HG02763 (cell line): Measurements from ENCODE around the gene PEX11G.
"Not testable (repeated sequence)": the region's sequence is repeated elsewhere in the genome, so short reads cannot be mapped to it uniquely, and the experiment has no call there.

Experiments used
- ATAC-seq: cut with Tn5 transposase; IDR thresholded peaks from one replicate; pipeline ENCODE4 v1.9.1; 2021; ENCODE audit warnings: mild to moderate bottlenecking, moderate library complexity; ENCODE audit not compliant: unreplicated experiment

PEX11G gene

DNA sequence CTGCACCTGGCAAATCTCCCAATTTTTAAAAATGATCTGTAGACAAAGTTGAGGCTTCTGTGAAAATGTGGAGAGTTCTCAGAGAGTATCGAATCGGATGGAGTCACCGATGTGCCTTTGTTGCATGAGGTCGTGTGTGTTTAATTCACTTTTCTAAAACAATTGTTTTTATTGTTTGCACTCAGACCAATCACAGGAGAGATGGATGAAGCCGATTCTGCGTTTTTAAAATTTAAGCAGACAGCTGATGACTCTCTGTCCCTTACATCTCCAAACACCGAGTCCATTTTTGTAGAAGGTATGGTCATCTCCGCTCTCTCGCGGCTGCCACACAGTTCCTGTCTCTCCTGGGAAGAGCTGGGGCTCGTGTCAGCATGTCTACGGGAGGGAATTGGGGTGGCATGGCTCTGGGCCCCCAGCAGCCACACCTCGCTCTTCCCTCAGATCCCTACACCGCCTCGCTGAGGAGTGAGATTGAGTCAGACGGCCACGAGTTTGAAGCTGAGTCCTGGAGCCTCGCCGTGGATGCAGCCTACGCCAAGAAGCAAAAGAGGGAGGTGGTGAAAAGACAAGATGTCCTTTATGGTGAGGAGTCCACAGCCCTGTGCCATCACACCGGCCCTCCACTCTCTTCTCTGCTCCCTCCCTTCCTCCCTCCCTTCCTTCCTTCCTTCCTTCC, 47.2 kb downstream of the PEX11G start:
- no peak for ATAC-seq

DNA sequence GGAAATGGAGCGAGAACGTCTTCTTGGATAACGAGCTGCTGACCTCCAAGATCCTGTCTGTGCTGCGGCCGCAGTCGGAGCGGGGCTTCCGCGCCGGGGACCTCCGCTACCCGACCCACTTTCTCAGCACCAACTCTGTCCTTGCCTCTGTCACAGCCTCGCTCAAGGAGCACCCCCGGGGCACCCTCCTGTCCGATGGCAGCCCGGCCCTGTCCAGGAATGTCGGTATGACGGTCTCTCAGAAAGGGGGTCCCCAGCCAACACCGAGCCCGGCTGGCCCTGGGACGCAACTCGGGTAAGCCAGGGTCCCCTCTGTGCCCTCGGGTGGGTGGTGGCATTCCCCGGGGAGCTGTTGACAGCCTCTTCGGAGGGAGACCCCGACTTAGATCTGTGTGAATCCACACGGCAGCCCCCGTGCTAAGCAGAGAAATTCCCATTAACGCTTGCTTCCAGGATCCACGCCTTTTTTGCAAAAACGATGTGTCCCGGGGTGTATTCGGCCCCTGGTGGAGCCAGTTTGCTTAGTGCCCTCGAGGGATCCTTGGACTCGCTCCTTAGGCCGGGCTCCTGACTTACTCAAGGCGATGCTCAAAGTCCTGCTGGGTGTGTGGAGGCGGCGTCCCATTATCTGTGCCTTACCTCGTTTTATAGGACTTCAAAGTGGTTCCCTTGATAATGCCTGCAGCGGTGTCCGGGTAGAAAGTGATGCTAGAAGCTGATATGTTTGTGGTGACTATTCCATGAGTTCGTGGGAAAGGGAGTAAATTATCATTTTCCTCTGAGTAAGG, 48.5 kb downstream of the PEX11G start:
- no peak for ATAC-seq

DNA sequence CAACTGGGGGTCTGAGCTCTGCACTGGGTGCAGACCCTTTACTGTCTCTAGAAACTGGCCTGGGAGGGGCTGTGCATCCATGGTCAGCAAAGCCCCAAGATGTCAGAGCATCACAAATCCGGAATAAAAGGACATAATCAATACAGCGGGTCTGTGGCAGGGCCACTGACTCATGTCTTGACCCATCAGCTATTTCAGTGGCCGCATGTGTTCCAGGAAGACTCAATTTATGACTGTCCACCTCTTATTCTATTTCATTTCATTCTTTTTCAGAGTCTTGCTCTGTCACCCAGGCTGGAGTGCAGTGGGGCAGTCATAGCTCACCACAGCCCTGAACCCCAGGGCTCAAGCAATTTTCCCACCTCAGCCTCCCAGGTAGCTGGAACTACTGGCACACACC, 53.2 kb downstream of the PEX11G start:
- no peak for ATAC-seq

DNA sequence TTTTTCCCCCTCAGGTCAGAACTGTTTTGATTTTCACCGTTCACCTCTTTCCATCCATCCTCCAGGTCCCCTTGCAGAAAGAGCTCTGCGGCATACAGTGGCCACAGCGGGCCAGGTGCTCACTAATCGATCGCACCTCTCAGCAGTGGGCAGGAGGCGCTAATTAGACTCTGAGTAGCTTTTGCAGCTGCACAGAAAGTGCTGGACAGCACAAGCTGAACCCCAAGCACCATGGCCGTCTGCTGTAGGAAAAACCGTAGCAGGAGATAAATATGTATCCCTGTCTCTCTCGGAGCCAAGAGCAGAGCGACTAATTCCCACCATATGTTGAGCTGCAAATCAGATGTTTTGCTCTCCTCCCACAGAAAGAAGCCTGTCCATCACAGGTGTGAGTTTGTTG, 54.4 kb downstream of the PEX11G start:
- ATAC-seq = no peak

DNA sequence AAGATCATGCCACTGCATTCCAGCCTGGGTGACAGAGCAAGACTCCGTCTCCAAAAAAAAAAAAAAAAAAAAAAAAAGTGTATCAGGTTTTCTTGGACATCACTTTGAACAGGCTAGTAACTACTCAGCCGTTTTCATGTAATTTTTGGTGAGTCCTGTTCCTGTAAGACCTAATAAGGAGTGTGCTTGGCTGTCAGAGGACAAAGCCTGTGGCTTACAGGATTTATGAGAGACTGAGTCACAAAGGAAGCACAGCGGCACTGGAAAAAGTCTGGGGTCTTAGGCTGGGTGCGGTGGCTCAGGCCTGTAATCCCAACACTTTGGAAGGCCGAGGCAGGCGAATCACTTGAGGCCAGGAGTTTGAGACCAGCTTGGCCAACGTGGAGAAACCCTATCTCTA, 55.4 kb downstream of the PEX11G start:
- ATAC-seq = not testable (repeated sequence)

DNA sequence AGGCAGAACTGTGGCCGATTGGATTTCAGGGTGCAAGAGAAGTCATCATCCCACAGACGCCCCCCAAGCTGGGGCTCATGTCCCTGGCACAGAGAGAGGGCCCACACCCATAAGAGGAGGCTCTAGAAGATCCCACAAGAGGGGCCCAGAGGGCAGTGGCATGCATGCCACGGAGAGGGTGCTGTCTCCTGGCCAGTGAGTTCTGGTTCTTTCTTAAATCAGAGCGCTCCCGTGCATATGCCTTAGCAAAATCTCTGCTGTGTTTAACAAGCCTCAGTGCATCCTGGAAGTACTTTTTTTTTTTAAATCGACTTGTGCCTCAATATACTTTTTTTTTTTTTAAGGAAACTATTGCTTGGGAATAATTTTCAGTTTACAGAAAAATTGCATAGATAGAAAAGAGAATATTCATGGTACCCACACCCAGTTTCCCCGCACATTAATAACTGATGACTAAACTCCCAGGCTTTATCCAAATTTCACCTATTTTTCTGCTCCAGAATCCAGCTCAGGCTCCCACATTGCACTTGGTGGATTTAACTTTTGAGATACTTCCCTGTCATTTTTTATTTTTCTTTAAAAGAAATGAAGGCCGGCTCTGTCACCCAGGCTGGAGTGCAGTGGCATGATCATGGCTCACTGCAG, 59.1 kb downstream of the PEX11G start:
- no peak for ATAC-seq

DNA sequence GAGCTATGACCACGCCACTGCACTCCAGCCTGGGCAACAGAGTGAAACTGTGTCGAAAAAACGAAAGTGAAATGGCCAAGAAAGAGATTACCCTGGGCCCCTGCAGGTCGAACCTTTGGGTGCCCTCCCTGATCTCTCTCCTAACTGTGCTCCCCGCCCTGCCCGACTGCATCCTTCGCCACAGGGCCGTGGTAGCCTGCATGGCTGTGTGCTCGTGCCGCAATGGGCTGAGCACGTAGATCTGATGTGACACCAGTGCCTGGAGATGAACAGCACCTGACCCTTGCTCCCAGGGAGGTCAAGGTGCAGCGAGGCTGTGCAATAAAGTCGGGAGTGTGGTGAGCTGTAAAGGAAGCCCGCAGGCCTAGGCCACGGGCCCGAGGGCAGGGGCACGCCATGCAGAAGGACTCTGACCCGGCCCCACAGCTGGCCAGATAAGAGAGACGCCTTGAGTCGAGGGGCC, 60.2 kb downstream of the PEX11G start:
- no peak for ATAC-seq

DNA sequence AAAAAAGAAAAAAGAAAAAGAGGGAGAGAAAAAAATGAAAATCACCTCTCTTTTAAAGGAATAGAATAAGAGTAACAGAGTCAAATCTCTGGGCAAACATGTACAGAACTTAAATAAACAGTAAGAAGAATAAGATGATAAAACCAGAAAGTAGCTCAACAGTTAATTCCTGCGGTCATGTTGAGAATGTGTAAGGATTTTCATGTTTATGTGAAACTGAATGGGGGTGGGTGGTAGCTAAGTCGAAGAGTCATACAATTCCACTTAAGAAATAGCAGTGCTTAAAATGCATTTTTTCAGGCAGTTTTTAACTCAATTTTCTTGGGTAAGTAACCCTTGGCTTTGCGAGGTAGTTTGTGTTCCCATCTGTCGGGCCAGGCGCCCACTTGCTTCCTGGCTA, 60.9 kb downstream of the PEX11G start:
- ATAC-seq = no peak

DNA sequence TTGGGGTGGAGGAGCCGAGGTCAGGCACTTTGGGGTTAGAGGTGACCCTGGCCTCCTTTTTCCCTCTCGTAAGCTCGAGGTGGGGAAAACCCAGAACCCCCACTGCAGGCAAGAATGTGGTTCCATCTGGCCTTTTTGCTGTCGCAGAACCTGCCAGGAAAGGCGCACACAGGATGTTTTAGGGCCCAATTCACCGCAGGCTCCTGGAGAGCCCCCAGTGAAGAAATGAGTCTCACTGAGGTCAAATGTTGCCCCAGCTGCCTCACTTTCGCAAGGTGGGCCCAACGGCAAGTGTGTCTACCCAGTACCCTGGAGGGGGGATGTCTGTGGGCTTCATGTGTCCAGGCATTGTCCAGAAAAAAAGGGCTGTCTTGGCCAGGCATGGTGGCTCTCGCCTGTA, 61.8 kb downstream of the PEX11G start:
- no peak for ATAC-seq
